ENCODE measurements around the gene RBM14.
A peak's percentile ranks its signal among the peaks of the same experiment; 100 is the strongest.

DNA sequence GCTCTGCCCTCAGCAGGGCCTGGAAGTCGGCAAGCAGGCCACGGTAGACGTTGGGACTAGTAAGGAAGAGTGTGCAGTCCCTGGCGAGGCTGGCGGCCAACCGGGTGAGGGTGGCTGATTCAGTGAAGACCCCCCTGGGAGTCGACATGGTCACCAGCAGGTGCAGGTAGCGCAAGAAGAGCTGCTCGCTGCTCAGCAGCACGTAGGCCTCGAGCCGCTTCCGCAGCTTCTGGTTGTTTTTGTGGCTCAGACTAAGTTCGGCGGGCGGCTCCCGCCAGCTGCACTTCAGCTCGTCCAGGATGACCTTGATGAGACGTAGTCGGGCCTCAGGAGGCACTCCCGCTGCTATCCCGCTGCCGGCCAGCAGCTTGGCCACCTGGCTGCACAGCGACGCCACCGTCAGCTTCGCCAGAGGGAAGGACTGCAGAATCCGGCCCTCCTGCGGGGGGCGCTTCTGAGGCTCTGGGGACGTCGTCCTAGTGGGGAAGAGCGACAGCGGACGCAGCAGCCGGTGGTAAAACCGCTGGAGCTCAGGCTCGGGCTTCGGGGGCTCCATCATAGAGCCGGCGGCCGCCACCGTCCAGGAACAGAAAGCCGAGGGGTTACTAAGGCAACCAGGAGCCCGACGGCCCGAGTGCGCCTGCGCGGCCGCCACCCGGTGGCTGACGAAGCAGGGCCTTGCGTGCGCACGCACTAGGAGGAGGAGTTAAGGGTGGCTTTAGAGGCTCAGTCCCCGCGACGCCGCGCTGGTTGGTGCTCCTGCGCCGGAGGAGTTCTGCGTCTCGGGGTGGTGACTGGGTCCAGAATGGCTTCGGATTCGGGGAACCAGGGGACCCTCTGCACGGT, 23.8 kb upstream of the RBM14 start, which contains the start of the genes CCDC87 and CCS:
- peak in 5 of 6 experiments; percentile 46 to 69 (median 61) for TF ChIP-seq CTCF (IDR thresholded peaks at IDR 0.05)
- TF ChIP-seq POLR2A (IDR thresholded peaks at IDR 0.05), result peak; percentile 26 to 93
